Smooth muscle cell (in vitro differentiated cells): ENCODE data around the gene ACSF3. TPM values are rescaled to one million over a fixed set of nuclear protein-coding genes. Genes with fewer than 3 reads are reported as not detected.

Experiments
- DNase-seq: peaks from one replicate; lab custom pipeline; 2025; ENCODE audit not compliant: unreplicated experiment; lab: John Stamatoyannopoulos, UW
- H2AFZ ChIP-seq: fragments of 200-600 bp; sonication (generic); 2 replicates; pipeline ENCODE4 v1.6.0; 2016; ENCODE audit warnings: antibody characterized with exemption, low read depth, mild to moderate bottlenecking
- H3F3A ChIP-seq: fragments of 200-600 bp; sonication (generic); 2 replicates; pipeline ENCODE4 v1.6.0; 2017; ENCODE audit warnings: antibody characterized with exemption, low read depth
- H3K27ac ChIP-seq: fragments of 200-600 bp; sonication (generic); 2 replicates; pipeline ENCODE4 v1.5.1; 2016; ENCODE audit warnings: low read depth, mild to moderate bottlenecking
- H3K27me3 ChIP-seq: fragments of 200-600 bp; sonication (generic); 2 replicates; pipeline ENCODE4 v1.6.1; 2016; ENCODE audit warnings: low read depth, mild to moderate bottlenecking
- H3K36me3 ChIP-seq: fragments of 200-600 bp; sonication (generic); 2 replicates; pipeline ENCODE4 v1.5.1; 2016; ENCODE audit warnings: low read depth
- H3K4me1 ChIP-seq: fragments of 200-600 bp; sonication (generic); 2 replicates; pipeline ENCODE4 v1.5.1; 2016; ENCODE audit warnings: low read depth
- H3K4me2 ChIP-seq: fragments of 200-600 bp; sonication (generic); 2 replicates; pipeline ENCODE4 v1.6.0; 2016; ENCODE audit warnings: mild to moderate bottlenecking
- H3K4me3 ChIP-seq: fragments of 200-600 bp; sonication (generic); 2 replicates; pipeline ENCODE4 v1.5.1; 2016; ENCODE audit warnings: mild to moderate bottlenecking
- H3K79me2 ChIP-seq: fragments of 200-600 bp; sonication (generic); 2 replicates; pipeline ENCODE4 v1.6.0; 2016; ENCODE audit warnings: low read depth, mild to moderate bottlenecking
- H3K9ac ChIP-seq: fragments of 200-600 bp; sonication (generic); 2 replicates; pipeline ENCODE4 v1.6.0; 2016; ENCODE audit warnings: low read depth
- H3K9me3 ChIP-seq: fragments of 200-600 bp; sonication (generic); replicated peaks from 2 replicates; pipeline ENCODE4 v1.5.1; 2016; ENCODE audit warnings: low read depth
- H4K20me1 ChIP-seq: fragments of 200-600 bp; sonication (generic); 2 replicates; pipeline ENCODE4 v1.6.0; 2016; ENCODE audit warnings: low read depth
- WGBS: methylation state at CpG from one replicate; pipeline ENCODE4 v1.1.7; 2016; ENCODE audit warnings: low lambda C conversion rate; 5-methylcytosine and 5-hydroxymethylcytosine counted together
- polyA plus RNA-seq: library from polyadenylated mRNA; unstranded; fragments of >200 nt; fragmentation: Nextera tagmentation; extraction: Ambion mirVana; gene quantifications from 2 replicates; pipeline ENCODE4 v1.2.1, GENCODE V29; 2016
- total RNA-seq: library from RNA; depleted of rRNA; stranded (reverse); fragments of >200 nt; gene quantifications from 2 replicates; pipeline ENCODE4 v1.2.3, GENCODE V29; 2014
- TF ChIP-seq, protein P1 (sequence below): fragments of 200-600 bp; sonication (generic); IDR thresholded peaks from 2 replicates; pipeline ENCODE4 v1.5.1; 2017; ENCODE audit warnings: borderline replicate concordance, mild to moderate bottlenecking, antibody characterized with exemption; ENCODE audit not compliant: insufficient read depth, poor library complexity, severe bottlenecking

Gene ACSF3
- total and polyA plus RNA-seq, 2 experiments from 2014 or later = 13.6 to 15.1 TPM

DNA sequence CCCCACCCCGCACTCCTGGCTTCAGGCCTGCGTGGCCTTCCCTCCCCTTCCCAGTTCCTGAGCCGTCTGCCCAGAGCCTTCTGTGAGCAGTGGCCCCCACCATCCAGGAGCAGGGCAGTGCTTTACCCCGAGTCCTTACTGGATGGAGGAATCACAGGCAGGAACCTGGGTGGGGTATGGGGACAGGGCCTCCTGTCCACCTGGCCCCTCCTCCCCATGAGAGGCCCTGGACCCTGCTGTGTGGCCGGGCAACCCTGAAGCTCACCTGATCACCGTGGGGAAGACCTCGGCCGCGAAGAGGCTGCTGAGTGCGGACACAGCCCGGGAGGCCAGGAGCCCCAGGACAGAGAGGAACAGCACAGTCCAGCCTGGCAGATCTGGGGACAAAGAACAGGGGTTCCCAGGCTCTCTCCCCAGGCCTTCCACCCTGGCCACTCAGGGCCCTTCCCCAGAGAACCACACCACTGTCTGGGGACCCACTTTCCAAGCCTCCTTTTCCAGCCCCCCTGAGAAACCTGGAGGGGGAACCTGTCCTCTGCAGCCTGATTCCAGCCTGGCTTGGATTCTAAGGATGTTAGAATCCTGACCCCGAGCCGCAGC is 103.5 kb downstream of the ACSF3 start:
- Histone ChIP-seq H3K36me3 (no peaks in the 10 kb centered on the region), H3K27ac (no peak overlapping the region)
- DNase-seq = no peak

GRCh38 chr16:89197633-89198416 is 104.2 kb downstream of the ACSF3 start:
- peaks cover 43% of the 10 kb centered on the region for H3K27me3 ChIP-seq
- no peak overlapping the region for H3K4me3 ChIP-seq
- H3K79me2 ChIP-seq = no peaks in the 10 kb centered on the region
- H2AFZ ChIP-seq = no peak overlapping the region
- TF ChIP-seq, protein P1, sequence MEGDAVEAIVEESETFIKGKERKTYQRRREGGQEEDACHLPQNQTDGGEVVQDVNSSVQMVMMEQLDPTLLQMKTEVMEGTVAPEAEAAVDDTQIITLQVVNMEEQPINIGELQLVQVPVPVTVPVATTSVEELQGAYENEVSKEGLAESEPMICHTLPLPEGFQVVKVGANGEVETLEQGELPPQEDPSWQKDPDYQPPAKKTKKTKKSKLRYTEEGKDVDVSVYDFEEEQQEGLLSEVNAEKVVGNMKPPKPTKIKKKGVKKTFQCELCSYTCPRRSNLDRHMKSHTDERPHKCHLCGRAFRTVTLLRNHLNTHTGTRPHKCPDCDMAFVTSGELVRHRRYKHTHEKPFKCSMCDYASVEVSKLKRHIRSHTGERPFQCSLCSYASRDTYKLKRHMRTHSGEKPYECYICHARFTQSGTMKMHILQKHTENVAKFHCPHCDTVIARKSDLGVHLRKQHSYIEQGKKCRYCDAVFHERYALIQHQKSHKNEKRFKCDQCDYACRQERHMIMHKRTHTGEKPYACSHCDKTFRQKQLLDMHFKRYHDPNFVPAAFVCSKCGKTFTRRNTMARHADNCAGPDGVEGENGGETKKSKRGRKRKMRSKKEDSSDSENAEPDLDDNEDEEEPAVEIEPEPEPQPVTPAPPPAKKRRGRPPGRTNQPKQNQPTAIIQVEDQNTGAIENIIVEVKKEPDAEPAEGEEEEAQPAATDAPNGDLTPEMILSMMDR = no peak
- 91% methylated on average over 26 of the region's 26 CpGs for WGBS
- no peaks in the 10 kb centered on the region for H3K9me3 ChIP-seq
- no peaks in the 10 kb centered on the region for H3F3A ChIP-seq
- no peak overlapping the region for H3K4me2 ChIP-seq
- DNase-seq = no peak
- H3K4me1 ChIP-seq = no peaks in the 10 kb centered on the region
- H4K20me1 ChIP-seq = no peaks in the 10 kb centered on the region
- no peaks in the 10 kb centered on the region for H3K36me3 ChIP-seq
- no peak overlapping the region for H3K9ac ChIP-seq
- no peak overlapping the region for H3K27ac ChIP-seq

More for the DNA sequence above, 103.5 kb downstream of the ACSF3 start:
- Histone ChIP-seq H3K4me3 (no peak overlapping the region), H3K4me2 (no peak overlapping the region), H3K4me1 (no peaks in the 10 kb centered on the region), H3K27me3 (peaks cover 36% of the 10 kb centered on the region), H2AFZ (no peak overlapping the region), H4K20me1 (no peaks in the 10 kb centered on the region), H3F3A (no peaks in the 10 kb centered on the region), H3K9ac (no peak overlapping the region), H3K79me2 (no peaks in the 10 kb centered on the region), H3K9me3 (no peaks in the 10 kb centered on the region)
- TF ChIP-seq, protein P1 = no peak
- 92% methylated on average over 13 of the region's 13 CpGs for WGBS

GRCh38 chr16:89198417-89199240 is 105.0 kb downstream of the ACSF3 start:
- no peak for DNase-seq
- Histone ChIP-seq H3K4me2 (no peak overlapping the region), H3K9ac (no peak overlapping the region), H3K36me3 (no peaks in the 10 kb centered on the region), H3K27me3 (peaks cover 51% of the 10 kb centered on the region), H3K9me3 (no peaks in the 10 kb centered on the region), H2AFZ (no peak overlapping the region), H3K79me2 (no peaks in the 10 kb centered on the region), H3K27ac (no peak overlapping the region), H3F3A (no peaks in the 10 kb centered on the region), H3K4me3 (no peak overlapping the region), H3K4me1 (no peaks in the 10 kb centered on the region), H4K20me1 (no peaks in the 10 kb centered on the region)
- WGBS = 91% methylated on average over 28 of the region's 28 CpGs
- TF ChIP-seq, protein P1 = no peak
